GM12873 (cell line): Measurements from ENCODE around the gene GAL3ST2.

Source experiments
- TF ChIP-seq, protein P1 (sequence below): IDR thresholded peaks from 2 replicates; pipeline ENCODE4 v1.5.1; 2012; ENCODE audit warnings: low read depth, mild to moderate bottlenecking, moderate library complexity, low read length, control low read depth; ENCODE audit not compliant: insufficient read depth; ENCODE audit errors: missing control alignments

Gene GAL3ST2

DNA sequence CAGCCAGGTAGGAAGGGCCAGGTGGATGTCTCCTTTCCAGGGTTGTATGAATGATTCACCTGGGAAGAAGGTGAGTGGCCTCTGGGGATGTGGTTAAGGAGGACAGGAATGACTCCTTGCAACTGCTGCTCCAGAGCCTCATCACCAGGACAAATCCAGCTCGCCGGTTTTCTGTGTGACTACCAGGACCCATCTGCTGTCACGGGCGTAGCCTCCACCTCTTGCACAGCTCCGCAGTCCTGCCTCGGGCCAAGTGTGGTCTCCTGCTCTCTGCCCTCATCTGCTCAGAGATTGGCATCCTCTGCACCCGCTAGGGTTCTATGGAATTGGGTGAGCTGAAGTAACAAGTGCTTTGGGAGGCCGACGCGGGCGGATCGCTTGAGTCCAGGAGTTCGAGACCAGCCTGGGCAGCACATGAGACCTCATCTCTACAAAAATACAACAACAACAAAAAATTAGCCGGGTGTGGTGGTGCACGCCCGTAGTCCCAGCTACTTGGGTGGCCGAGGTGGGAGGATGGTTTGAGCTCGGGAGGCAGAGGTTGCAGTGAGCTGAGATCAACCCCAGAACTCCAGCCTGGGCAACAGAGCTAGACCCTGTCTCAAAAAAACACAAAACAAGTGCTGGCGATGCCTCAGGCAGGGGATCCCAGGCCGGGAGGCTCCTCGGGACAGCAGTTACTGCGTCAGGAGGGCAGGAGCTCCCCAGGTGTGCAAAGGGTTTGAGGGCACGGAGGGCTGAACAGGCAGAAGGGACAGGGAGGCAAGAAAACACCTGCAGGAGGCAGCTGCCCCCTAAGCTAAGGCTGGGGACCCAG is 43.0 kb upstream of the GAL3ST2 start:
- TF ChIP-seq, protein P1, sequence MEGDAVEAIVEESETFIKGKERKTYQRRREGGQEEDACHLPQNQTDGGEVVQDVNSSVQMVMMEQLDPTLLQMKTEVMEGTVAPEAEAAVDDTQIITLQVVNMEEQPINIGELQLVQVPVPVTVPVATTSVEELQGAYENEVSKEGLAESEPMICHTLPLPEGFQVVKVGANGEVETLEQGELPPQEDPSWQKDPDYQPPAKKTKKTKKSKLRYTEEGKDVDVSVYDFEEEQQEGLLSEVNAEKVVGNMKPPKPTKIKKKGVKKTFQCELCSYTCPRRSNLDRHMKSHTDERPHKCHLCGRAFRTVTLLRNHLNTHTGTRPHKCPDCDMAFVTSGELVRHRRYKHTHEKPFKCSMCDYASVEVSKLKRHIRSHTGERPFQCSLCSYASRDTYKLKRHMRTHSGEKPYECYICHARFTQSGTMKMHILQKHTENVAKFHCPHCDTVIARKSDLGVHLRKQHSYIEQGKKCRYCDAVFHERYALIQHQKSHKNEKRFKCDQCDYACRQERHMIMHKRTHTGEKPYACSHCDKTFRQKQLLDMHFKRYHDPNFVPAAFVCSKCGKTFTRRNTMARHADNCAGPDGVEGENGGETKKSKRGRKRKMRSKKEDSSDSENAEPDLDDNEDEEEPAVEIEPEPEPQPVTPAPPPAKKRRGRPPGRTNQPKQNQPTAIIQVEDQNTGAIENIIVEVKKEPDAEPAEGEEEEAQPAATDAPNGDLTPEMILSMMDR: no peak

DNA sequence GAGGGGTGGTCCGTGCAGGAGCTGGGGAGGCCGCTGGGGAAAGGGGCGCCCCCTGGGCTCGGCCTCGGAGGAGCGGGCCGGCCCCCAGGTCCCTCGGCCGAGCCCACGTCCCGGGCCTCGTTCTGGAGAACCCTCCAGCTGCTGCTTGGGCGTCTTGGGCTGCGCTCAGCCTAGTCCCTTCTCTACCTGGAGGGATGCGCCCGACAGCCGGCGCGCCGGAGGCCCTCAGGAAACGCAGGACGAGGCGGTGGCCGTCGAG is 42.5 kb upstream of the GAL3ST2 start:
- TF ChIP-seq, protein P1: peak; percentile 32

DNA sequence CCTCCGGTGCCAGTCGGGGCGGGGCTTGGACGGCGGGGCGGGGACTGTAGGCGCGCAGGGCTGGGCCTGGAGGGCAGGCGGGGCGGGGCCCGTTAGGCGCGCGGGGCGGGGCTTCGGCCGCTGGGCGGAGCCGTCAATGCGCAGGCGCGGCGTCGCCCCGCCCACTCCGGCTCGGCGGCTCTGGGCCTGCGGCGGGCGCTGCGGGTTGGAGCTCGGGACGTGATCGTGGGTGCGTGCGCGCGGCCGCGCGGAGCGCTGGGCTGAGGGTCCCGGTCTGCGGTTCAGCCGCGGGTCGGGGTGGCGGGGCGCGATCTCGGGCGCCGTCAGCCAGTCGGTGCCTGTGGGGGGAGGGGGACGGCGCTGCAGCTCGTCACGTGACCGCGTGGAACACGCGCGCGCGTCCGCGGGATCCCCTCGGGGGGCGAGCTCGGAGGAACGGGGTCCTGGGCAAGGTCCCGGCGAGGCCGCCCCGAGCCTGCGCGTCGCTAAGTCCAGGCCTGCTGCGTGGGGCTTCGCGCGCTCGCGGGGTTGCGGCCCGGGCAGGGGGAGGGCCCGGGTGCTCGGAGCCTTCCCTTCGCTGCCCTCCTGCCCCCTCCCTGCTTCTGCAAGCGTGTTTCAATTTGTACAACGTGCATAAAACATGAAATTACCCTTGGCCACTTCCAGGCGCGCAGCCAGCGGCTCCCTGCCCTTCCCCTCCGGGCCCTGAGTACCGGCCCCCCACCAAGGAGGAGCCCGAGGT is 42.0 kb upstream of the GAL3ST2 start, which contains the start of gene D2HGDH:
D2HGDH (plus strand) TSS at position 164 of the 742 bp plus-strand sequence. CDS start 595 bp downstream, outside the sequence.
- TF ChIP-seq, protein P1: no peak

DNA sequence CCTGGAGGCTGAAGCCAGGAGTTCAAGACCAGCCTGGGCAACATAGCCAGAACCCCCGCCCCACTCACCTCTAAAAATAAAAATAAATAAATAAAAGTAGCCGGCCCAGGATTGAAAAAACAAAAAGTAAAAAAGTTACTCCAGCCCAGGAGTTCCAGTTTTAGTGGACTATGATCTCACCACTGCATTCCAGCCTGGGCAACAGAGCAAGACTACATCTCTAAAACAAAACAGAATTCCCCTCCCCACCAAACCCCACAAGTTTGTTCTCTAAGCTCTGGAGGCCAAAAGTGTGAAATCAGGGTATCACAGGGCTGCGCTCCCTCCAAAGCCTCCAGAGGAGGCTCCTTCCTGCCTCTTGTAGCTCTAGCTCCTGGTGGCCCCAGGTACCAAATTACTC is 40.5 kb upstream of the GAL3ST2 start:
- TF ChIP-seq, protein P1: no peak

DNA sequence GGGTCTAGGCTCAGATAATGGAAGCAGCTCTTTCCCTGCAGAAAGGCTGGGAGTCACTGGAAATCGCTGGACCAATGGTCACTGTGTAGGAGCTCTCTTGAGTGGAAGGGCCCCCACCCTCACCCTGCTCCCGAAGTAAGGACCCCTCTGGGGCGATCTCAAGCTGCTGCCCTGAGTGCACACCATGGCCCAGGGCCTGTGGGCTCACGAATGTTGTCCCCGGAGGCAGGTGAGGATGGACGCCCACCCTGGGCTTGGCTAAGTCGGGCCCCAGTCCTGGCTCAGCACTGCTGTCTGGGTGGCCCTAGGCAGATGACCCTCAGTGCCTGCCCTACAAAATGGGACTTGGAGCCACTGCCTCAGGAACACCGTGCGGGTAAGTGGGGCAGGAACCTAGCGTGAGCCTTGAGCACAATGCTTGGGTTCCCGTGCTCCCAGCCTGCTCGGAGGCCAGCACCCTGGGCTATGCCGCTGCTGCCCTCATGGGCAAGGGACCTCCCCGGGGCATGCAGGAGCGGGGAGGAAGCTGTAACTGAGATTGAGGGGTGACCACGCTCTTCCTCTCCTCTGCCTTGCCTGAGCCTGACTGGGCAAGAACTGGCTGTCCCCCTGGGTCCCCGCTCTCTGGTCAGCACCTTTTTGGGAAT is 38.5 kb upstream of the GAL3ST2 start:
- TF ChIP-seq, protein P1: no peak

DNA sequence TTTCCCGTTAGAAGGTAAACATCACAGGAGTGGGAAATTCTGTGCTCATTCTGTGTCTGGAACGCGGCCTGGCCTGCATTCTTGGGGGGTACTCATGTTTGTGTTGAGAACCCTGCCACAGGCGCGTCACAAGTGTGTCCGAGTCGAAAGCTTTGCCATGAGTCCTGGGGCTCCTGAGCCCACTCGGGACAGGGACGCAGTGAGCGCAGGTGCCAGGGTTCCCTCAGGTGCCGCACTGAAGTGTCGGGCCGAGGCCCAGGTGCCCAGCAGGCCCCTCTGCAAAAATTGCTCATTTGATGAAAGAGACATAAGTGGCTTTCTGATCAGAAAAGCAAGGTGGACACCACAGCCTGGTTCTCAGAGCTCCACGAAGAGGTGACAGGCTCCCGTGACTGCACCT is 37.4 kb upstream of the GAL3ST2 start:
- TF ChIP-seq, protein P1: no peak

DNA sequence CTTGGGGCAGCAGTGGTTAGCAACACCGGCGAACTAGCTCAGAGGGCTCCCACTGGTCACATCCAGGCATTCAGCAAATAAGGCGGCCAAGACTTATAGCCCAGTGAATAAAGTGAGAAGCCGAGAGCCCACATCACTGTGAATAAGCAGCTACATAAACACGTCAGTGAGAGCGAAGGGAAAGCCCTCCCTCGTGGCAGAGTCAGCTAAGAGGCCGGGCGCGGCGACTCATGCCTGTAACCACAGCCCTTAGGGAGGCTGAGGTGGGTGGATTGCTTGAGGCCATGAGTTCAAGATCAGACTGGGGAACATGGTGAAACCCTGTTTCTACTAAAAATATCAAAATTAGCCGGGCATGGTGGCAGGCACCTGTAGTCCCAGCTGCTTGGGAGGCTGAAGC is 37.0 kb upstream of the GAL3ST2 start:
- TF ChIP-seq, protein P1: no peak
